MM.1S (cell line): Measurements from ENCODE around the gene DGAT2.
"Not testable (repeated sequence)": the region's sequence is repeated elsewhere in the genome, so short reads cannot be mapped to it uniquely, and the experiment has no call there.

ENCODE experiments used
- DNase-seq: peaks from one replicate; pipeline ENCODE4 v3.0.0-alpha.2; 2015
- H2AFZ ChIP-seq: fragments of 300-600 bp; sonication (generic); 2 replicates; pipeline ENCODE4 v1.6.0; 2016; ENCODE audit warnings: antibody characterized with exemption, low read length
- H3F3A ChIP-seq: fragments of 300-600 bp; sonication (generic); 2 replicates; pipeline ENCODE4 v1.6.1; 2016; ENCODE audit warnings: mild to moderate bottlenecking, antibody characterized with exemption, low read length, moderate library complexity, mixed read lengths; ENCODE audit not compliant: insufficient read depth
- H3K27ac ChIP-seq: fragments of 300-600 bp; sonication (generic); 2 replicates; pipeline ENCODE4 v1.5.1; 2016; ENCODE audit warnings: mild to moderate bottlenecking, low read length
- H3K27me3 ChIP-seq: fragments of 300-600 bp; sonication (generic); replicated peaks from 2 replicates; pipeline ENCODE4 v1.6.0; 2016; ENCODE audit warnings: low read length; ENCODE audit not compliant: insufficient read depth
- H3K36me3 ChIP-seq: fragments of 300-600 bp; sonication (generic); replicated peaks from 2 replicates; pipeline ENCODE4 v1.6.1; 2016; ENCODE audit warnings: mild to moderate bottlenecking, low read length, mixed read lengths; ENCODE audit not compliant: insufficient read depth
- H3K4me1 ChIP-seq: fragments of 300-600 bp; sonication (generic); 2 replicates; pipeline ENCODE4 v1.6.1; 2016; ENCODE audit warnings: low read length, mixed read lengths
- H3K4me2 ChIP-seq: fragments of 300-600 bp; sonication (generic); 2 replicates; pipeline ENCODE4 v1.6.0; 2016; ENCODE audit warnings: low read depth, low read length
- H3K4me3 ChIP-seq: fragments of 300-600 bp; sonication (generic); 2 replicates; pipeline ENCODE4 v1.5.1; 2016; ENCODE audit warnings: low read length, mixed read lengths
- H3K79me2 ChIP-seq: fragments of 300-600 bp; sonication (generic); 2 replicates; pipeline ENCODE4 v1.6.1; 2016; ENCODE audit warnings: mixed run types, low read length, mixed read lengths
- H3K9ac ChIP-seq: fragments of 300-600 bp; sonication (generic); 2 replicates; pipeline ENCODE4 v1.6.1; 2016; ENCODE audit warnings: low read length, mixed read lengths
- H3K9me2 ChIP-seq: fragments of 300-600 bp; sonication (generic); replicated peaks from 2 replicates; pipeline ENCODE4 v1.6.1; 2016; ENCODE audit warnings: mild to moderate bottlenecking, low read length, mixed read lengths; ENCODE audit not compliant: insufficient read depth
- H3K9me3 ChIP-seq: fragments of 300-600 bp; sonication (generic); replicated peaks from 2 replicates; pipeline ENCODE4 v1.6.1; 2016; ENCODE audit warnings: mild to moderate bottlenecking, low read length, mixed read lengths; ENCODE audit not compliant: insufficient read depth
- H4K20me1 ChIP-seq: fragments of 300-600 bp; sonication (generic); 2 replicates; pipeline ENCODE4 v1.6.1; 2016; ENCODE audit warnings: mild to moderate bottlenecking, low read length, moderate library complexity, mixed read lengths; ENCODE audit not compliant: insufficient read depth
- CTCF ChIP-seq: fragments of 300-600 bp; sonication (generic); IDR thresholded peaks from 2 replicates; pipeline ENCODE4 v1.5.1; 2016; ENCODE audit warnings: antibody characterized with exemption, low read length, mixed read lengths
- EZH2 ChIP-seq: fragments of 300-600 bp; sonication (generic); optimal IDR thresholded peaks from 2 replicates; pipeline ENCODE3; 2017; ENCODE audit warnings: low read depth, mild to moderate bottlenecking, antibody characterized with exemption, low read length, mixed read lengths
- EZH2phosphoT487 ChIP-seq: fragments of 300-600 bp; sonication (generic); IDR thresholded peaks from 2 replicates; pipeline ENCODE4 v1.6.1; 2018; ENCODE audit warnings: antibody characterized with exemption, low read length

DGAT2 gene

GRCh38 chr11:75745807-75746206 lies 22.8 kb upstream of the DGAT2 start:
- Histone ChIP-seq H3K9me3 (no peaks in the 10 kb centered on the region), H3K27me3 (no peaks in the 10 kb centered on the region), H3K9me2 (no peaks in the 10 kb centered on the region), H4K20me1 (no peaks in the 10 kb centered on the region), H3K4me3 (no peak overlapping the region), H3K9ac (no peak overlapping the region), H3K4me2 (no peak overlapping the region), H3F3A (no peaks in the 10 kb centered on the region), H3K27ac (no peak overlapping the region), H3K79me2 (no peaks in the 10 kb centered on the region), H3K36me3 (no peaks in the 10 kb centered on the region), H3K4me1 (no peaks in the 10 kb centered on the region), H2AFZ (no peak overlapping the region)
- no peak for TF ChIP-seq CTCF
- TF ChIP-seq EZH2, result no peak
- no peak for TF ChIP-seq EZH2phosphoT487
- no peak for DNase-seq

GRCh38 chr11:75748729-75749273 lies 19.8 kb upstream of the DGAT2 start:
- not testable (repeated sequence) for H3K9me3 ChIP-seq, H3K27ac ChIP-seq, H3K4me3 ChIP-seq, H3K4me2 ChIP-seq, DNase-seq, H3K79me2 ChIP-seq, H2AFZ ChIP-seq, H4K20me1 ChIP-seq, H3K36me3 ChIP-seq, H3K9ac ChIP-seq, H3K4me1 ChIP-seq, H3K9me2 ChIP-seq, H3F3A ChIP-seq, H3K27me3 ChIP-seq

GRCh38 chr11:75754933-75755332 lies 13.6 kb upstream of the DGAT2 start:
- not testable (repeated sequence) for H2AFZ ChIP-seq, H4K20me1 ChIP-seq, H3K27ac ChIP-seq, H3K36me3 ChIP-seq, H3K4me3 ChIP-seq, H3K4me1 ChIP-seq, DNase-seq, H3K27me3 ChIP-seq, H3K79me2 ChIP-seq, H3K4me2 ChIP-seq, H3K9me2 ChIP-seq, H3K9me3 ChIP-seq, H3F3A ChIP-seq, H3K9ac ChIP-seq

- H3K27me3 ChIP-seq, result no peaks in the 10 kb centered on the region
- H3K4me1 ChIP-seq, result no peaks in the 10 kb centered on the region
- TF ChIP-seq CTCF (no peak), EZH2phosphoT487 (no peak), EZH2 (no peak)
- no peak overlapping the region for H3K4me3 ChIP-seq
- no peak overlapping the region for H2AFZ ChIP-seq
- H3K4me2 ChIP-seq, result no peak overlapping the region
- H4K20me1 ChIP-seq, result no peaks in the 10 kb centered on the region
- no peak overlapping the region for H3K27ac ChIP-seq
- H3F3A ChIP-seq, result no peaks in the 10 kb centered on the region
- no peak overlapping the region for H3K9ac ChIP-seq
- no peaks in the 10 kb centered on the region for H3K79me2 ChIP-seq
- DNase-seq, result no peak
- H3K36me3 ChIP-seq, result no peaks in the 10 kb centered on the region
- no peaks in the 10 kb centered on the region for H3K9me2 ChIP-seq
- H3K9me3 ChIP-seq, result no peaks in the 10 kb centered on the region
These were observed 10.9 kb upstream of the DGAT2 start for GRCh38 chr11:75757651-75758050.
